Stimulated activated CD4-positive, alpha-beta T cell treated with anti-CD3 and anti-CD28 coated beads, TNF-alpha, amount 100 ng/mL, for 24 hours (primary cell): ENCODE measurements around the gene SRMS.

ENCODE experiments used
- DNase-seq, 3 experiments: peaks; one replicate each; pipeline ENCODE4 v3.0.0-alpha.2; 2020; ENCODE audit warnings: low read depth in 3 of 3

SRMS gene

GRCh38 chr20:63538204-63539091 lies 9.1 kb downstream of the SRMS start:
- DNase-seq = no peak

DNA sequence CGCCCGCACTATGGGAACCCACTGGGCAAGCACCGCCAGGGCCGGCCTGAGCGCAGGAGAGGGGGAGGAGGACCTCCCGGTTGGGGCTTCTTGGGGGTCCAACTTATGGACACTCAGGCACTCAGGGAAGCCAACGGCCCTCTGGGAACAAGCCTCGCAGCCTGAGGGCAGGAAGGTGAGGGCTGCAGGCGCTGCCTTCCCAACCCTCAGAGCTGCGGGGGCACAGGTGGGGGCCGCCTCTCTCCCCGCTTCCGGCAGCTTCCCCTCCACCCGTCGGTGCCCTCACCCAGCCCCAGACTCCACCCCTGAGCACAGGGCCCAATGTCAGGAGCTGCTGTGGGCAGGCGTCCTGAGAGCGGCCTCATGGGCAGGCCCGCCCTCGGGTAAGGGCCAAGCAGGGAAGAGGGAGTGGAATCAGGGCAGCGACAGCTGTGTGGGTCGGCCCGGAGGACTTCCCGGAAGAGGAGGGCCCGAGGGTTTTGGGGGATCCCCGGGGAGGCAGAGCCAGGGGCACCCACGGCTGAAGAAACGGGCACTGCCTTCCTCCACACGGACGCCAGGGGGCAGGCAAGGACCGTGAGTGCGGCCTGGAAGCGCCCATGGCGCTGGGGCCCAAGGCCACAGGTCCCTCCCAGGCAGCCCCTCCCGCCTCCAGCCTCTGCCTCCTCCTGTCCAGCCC lies 9.9 kb downstream of the SRMS start:
- peak; percentile 89 to 95 (median 89) for DNase-seq

- peak in 1 of 3 experiments; percentile 43 for DNase-seq
Measured at GRCh38 chr20:63536997-63537524, 10.5 kb downstream of the SRMS start, which contains the start of gene PTK6. TSS of gene PTK6 (minus strand) at chr20:63537376. CDS start at chr20:63537314, 62 bp downstream.

GRCh38 chr20:63536241-63536977 lies 11.1 kb downstream of the SRMS start:
- no peak for DNase-seq

DNA sequence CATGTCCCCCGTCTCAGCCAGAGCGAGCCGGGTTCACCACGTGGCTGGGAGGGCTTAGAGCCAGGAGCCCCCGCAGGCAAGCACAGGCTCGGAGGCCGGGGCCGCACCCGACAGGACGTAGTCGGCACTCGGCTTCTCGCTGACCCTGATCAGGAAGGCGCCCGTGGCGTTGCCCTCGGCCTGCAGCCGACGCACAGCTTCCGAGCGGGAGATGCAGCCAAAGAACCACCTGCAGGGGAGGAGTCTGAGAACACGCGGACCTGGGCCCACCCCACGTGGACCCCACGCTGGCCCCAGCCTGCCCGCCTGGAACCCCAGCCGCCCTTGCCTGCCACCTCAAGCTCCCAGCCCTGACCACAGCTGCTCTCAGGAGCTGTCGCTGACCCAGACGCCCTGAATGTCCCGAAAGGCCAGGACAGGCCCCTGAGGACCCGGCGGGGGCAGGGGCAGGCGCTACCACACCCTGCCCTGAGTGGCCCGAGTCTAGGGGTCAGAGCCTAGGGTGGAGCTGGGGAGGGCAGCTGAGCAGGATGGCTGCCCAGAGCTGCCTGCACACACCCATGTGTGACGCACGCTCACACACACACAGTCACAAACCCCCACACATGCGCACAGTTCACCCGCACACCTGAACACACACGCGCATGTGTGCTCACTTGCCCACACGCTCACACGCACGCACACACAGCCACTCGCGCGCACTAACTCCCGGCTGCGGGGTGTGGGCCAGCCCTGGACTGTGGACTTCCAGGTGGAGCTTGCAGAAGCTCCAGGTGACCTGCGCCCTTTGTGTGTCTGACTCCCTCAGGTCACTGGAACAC lies 12.5 kb downstream of the SRMS start:
- DNase-seq = no peak

- DNase-seq = no peak
Measured at GRCh38 chr20:63534427-63534830, 13.1 kb downstream of the SRMS start.

DNA sequence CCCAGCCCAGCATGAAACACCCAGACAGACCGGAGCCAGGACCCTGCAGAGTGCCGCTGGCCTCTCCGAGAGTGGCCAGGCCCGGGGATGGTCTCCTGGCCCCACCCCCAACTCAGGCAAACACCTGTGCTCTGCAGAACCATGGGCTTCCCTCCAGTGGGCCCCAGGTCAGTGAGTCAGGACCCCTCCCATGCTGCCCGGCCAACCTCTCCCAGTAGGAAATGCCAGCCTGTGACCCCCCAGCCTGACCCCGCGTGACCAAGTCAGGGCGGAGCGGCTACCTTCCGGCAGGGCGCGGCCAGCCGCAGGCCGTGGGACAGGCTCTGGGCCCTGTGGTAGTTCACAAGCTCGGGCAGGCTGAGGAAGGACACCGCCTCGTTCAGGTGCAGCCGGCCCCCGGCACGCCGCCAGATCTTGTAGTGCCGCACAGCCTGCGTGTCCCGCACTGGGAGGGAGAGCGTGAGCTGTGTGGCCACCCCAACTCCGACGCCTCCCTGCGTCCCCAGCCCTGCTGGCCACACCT lies 13.6 kb downstream of the SRMS start:
- no peak for DNase-seq

DNA sequence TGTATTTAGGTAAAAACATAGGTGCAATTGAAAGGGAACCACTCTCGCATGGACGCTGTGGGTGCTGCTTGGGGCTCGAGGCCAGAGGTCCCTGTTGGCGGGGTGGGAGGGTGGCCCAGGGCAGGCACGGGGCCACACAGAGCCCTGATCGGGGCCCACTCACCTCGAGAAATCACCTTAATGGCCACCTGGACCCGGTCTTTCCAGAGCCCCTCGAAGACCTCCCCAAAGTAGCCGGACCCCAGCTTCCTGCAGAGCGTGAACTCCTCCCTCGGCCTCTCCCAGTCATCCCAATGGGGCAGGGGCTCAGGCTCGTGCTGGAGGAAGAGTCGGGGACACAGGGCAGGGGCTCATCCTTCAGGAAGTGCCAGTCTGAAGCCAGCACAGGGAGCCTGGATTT lies 14.2 kb downstream of the SRMS start:
- no peak for DNase-seq

GRCh38 chr20:63532449-63532971 lies 15.0 kb downstream of the SRMS start:
- DNase-seq = no peak

DNA sequence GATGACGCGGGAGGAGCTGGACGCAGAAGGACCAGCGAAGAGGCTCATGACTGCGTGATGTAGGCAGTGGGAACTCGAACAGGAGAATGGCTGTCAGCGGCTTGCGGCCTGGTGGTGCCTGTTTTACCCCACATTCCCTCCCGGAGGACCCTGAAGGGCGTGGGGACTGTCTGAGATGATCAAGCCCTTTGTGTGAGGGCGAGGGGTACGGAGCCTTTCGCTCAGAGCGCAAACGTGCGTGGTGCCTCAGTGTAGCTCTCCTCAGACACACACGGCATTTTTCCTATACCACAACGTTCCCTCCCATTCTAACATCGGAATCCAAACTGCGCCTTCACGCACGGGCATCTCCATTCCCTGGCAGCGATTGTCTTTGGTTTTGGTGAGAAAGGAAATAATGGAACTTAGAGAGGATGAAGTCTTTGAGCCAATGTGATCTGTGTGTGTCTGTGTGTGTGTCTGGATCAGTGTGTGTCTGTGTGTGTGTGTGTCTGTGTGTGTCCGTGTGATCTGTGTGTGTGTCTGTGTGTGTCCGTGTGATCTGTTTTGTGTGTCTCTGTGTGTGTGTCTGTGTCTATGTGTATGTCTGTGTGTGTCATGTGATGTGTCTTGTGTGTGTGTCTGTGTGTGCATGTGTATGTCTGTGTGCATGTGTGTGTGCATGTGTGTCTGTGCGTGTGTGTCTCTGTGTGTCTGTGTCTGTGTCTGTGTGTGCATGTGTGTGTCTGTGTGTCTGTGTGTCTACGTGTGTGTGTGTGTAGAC lies 15.7 kb downstream of the SRMS start:
- DNase-seq = no peak

GRCh38 chr20:63530788-63531160 lies 16.8 kb downstream of the SRMS start:
- no peak for DNase-seq

DNA sequence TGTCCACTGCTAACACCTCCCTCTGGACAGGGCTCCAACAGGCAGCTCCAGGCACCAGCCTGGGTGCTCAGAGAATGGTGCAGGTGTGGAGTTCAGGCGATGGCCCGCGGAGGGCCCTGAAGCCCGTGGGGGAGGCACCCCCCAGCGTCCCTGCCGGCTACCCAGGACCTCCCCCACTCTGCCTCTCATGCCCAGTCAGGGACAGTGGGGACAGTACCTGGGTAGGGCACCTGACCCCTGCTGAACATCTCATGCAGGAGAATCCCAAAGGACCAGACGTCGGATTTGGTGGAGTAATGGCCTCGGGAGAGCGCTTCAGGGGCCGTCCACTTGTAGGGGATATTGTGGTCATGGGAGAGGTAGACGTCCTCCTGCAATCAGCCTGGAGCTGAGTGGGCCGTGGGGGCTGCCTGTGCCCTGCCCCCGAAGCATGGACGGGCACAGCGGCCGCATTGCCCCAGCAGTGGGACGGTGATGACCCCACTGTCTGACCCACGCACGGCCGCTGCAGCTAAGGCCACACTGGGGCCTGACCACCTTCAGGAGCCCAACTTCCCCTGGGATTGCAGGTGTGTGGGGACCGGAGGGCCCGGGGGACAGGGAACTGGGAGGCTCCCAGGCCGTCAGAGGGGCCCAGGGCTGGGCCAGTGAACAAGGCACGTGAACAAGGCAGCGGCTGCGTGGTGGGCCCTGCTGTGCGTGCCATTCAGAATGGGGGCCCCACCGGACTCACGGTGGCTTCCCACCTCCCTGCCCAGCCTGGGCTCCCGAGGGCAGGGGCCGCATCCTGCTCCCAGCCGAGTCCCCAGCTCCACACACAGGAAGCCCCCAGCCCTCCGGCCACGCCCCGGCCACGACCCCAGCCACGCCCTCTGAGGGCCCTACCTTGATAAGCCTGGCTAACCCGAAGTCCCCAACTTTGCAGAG lies 17.4 kb downstream of the SRMS start:
- DNase-seq = no peak

- no peak for DNase-seq
Measured at GRCh38 chr20:63529180-63529860, 18.2 kb downstream of the SRMS start.

DNA sequence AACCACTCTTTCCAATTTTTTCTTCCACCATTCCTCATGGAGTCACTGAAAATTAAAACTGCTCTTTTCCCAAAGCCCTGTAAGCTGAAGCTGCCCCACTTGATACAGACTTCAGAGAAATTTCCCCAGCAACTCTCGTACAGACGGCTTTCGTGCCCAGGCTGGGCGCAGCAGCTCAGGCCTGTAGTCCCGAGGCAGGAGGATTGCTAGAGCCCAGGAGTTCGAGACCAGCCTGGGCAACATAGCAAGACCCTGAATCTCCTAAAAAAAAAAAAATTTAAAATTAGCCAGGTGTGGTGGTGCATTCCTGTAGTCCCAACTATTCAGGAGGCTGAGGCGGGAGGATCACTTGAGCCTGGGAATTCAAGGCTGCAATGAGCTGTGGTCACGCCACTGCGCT lies 20.4 kb downstream of the SRMS start:
- DNase-seq = no peak

DNA sequence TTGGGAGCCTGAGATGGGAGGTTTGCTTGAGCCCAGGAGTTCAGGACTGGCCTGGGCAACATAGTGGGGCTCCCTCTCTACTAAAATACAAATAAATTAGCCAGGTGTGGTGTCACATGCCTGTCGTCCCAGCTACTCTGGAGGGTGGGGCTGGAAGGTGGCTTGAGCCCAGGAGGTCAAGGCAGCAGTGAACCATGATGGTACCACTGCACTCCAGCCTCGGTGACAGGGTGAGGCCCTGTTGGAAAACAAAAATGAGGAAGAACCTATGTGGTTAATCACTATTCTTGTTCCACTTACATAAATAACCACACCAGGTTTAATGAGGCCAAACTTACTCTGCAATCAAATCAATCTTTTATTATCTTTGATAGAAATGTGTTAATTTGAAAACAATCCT lies 21.6 kb downstream of the SRMS start:
- no peak for DNase-seq

DNA sequence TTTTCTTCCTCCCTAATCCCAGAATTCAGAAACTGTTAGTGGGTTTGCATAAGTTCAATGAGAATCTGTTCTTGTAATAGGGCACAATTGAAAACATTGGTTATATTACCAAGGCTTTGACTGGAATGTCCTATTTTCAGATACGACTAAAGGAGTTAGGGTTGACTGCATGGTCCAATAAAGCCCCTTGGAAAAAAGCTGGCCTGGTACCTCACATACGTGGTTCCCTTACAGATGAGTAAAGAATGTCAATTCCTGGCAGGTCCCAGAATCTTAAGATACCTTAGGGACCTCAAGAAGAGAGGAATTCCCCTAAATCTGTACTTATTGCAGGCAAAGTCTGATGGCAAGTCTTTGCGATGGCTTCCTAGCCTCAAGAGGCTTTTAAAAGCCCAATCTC lies 22.4 kb downstream of the SRMS start:
- DNase-seq = no peak

- no peak for DNase-seq
Measured at GRCh38 chr20:63522981-63523611, 24.5 kb downstream of the SRMS start.
